Suprapubic skin (tissue), 4 donors: ENCODE results near the gene DUSP11. TPM values are rescaled to one million over a fixed set of nuclear protein-coding genes. Genes with fewer than 3 reads are reported as not detected.

ENCODE experiments used
- DNase-seq, 2 donors: peaks; one replicate each; pipeline ENCODE4 v3.0.0-alpha.2; 2019; ENCODE audit warnings: low spot score in 2 of 2
- H3K27ac ChIP-seq: fragments of 200-600 bp; sonication (generic); one replicate; pipeline ENCODE4 v1.5.1; 2019
- H3K27me3 ChIP-seq: fragments of 200-600 bp; sonication (generic); one replicate; pipeline ENCODE4 v1.5.1; 2019
- H3K36me3 ChIP-seq: fragments of 200-600 bp; sonication (generic); one replicate; pipeline ENCODE4 v1.5.1; 2019
- H3K4me1 ChIP-seq: fragments of 200-600 bp; sonication (generic); one replicate; pipeline ENCODE4 v1.5.1; 2019
- H3K4me3 ChIP-seq: fragments of 200-600 bp; sonication (generic); one replicate; pipeline ENCODE4 v1.5.1; 2019; ENCODE audit warnings: mild to moderate bottlenecking
- H3K9me3 ChIP-seq: fragments of 200-600 bp; sonication (generic); one replicate; pipeline ENCODE4 v1.5.1; 2019
- EP300 ChIP-seq: sonication (generic); formaldehyde crosslinking; IDR thresholded peaks from one replicate; pipeline ENCODE4 v1.6.1; 2017; ENCODE audit warnings: antibody characterized with exemption
- POLR2A ChIP-seq, 2 donors: fragments of 450-650 bp; IDR thresholded peaks; one replicate each; pipeline ENCODE4 v1.6.1; 2017; ENCODE audit warnings: antibody characterized with exemption in 2 of 2, mild to moderate bottlenecking in 2 of 2, moderate library complexity in 2 of 2
- POLR2AphosphoS5 ChIP-seq, 3 donors: sonication (generic); formaldehyde crosslinking; IDR thresholded peaks; one replicate each; pipeline ENCODE4 v1.6.1; 2017; ENCODE audit warnings: antibody characterized with exemption in 3 of 3
- WGBS: methylation state at CpG from one replicate; pipeline ENCODE4 v1.1.5; 2018; 5-methylcytosine and 5-hydroxymethylcytosine counted together
- total RNA-seq, 4 donors: library from RNA; depleted of rRNA; stranded (reverse); fragments of >200 nt; gene quantifications; one replicate each; pipeline ENCODE4 v1.1.0, GENCODE V29; 2016
- TF ChIP-seq, protein P1 (sequence below), 2 donors: fragments of 200-600 bp in 1 of 2; fragments of 450-650 bp in 1 of 2; sonication (generic) in 1 of 2; IDR thresholded peaks; one replicate each; pipeline ENCODE4 v1.5.1; 2016 to 2019; ENCODE audit warnings: antibody characterized with exemption in 2 of 2, mild to moderate bottlenecking in 1 of 2, moderate library complexity in 1 of 2

DUSP11 gene
- total RNA-seq, 4 donors from 2014 or later = 45.6 to 59.1 (median 57.0) TPM

DNA sequence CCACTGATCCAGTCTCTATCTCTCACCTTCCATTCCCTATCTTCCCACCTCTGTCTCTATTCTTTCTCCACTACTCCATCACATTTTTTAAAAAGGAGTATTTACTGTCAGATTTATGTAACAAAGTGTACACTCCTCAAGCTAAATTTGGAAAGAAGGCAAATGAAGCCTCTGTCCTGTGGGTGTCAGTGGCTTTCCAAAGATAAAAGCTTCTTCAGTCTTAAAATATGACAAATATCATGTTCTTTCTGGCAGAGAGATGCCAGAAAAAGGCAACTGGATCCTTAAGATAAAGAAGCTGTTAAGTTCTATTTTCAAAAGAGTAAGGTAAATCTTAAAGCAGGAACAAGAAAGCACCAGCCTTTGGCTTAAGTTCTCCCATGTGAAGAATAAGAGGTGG lies 7.1 kb downstream of the DUSP11 start:
- Histone ChIP-seq H3K36me3 (peaks cover 74% of the 10 kb centered on the region), H3K9me3 (no peaks in the 10 kb centered on the region), H3K27me3 (no peaks in the 10 kb centered on the region), H3K27ac (no peak overlapping the region), H3K4me1 (peaks cover 14% of the 10 kb centered on the region), H3K4me3 (no peak overlapping the region)
- TF ChIP-seq EP300 = no peak
- TF ChIP-seq POLR2AphosphoS5 (IDR thresholded peaks at IDR 0.05) = no peak
- TF ChIP-seq POLR2A (IDR thresholded peaks at IDR 0.05) = no peak
- TF ChIP-seq, protein P1, sequence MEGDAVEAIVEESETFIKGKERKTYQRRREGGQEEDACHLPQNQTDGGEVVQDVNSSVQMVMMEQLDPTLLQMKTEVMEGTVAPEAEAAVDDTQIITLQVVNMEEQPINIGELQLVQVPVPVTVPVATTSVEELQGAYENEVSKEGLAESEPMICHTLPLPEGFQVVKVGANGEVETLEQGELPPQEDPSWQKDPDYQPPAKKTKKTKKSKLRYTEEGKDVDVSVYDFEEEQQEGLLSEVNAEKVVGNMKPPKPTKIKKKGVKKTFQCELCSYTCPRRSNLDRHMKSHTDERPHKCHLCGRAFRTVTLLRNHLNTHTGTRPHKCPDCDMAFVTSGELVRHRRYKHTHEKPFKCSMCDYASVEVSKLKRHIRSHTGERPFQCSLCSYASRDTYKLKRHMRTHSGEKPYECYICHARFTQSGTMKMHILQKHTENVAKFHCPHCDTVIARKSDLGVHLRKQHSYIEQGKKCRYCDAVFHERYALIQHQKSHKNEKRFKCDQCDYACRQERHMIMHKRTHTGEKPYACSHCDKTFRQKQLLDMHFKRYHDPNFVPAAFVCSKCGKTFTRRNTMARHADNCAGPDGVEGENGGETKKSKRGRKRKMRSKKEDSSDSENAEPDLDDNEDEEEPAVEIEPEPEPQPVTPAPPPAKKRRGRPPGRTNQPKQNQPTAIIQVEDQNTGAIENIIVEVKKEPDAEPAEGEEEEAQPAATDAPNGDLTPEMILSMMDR (IDR thresholded peaks at IDR 0.05) = no peak
- no peak for DNase-seq

DNA sequence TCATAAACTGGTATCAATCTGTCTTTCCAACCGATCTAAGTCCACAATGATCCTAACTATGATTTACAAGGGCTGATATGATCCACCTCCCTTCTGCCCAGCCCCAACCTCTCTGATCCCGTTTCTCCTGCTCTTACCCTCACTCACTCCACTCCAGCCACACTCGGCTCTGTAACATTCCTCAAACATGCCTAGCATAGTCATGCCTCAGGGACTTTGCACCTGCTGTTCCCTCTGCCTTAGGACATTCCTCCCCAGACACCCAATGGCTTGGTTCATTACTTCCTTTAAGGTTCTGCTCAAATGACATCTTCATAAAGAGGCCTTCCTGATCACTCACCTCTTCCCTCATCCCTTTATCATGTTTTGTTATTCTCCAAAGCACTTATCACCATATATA lies 9.2 kb downstream of the DUSP11 start:
- no peak overlapping the region for H3K27ac ChIP-seq
- 87% methylated on average over 3 of the region's 3 CpGs for WGBS
- no peaks in the 10 kb centered on the region for H3K4me1 ChIP-seq
- TF ChIP-seq POLR2AphosphoS5 (IDR thresholded peaks at IDR 0.05) (no peak), EP300 (no peak), POLR2A (IDR thresholded peaks at IDR 0.05) (no peak)
- TF ChIP-seq, protein P1 (IDR thresholded peaks at IDR 0.05) = no peak
- H3K4me3 ChIP-seq = no peak overlapping the region
- no peaks in the 10 kb centered on the region for H3K27me3 ChIP-seq
- H3K36me3 ChIP-seq = peaks cover 85% of the 10 kb centered on the region
- H3K9me3 ChIP-seq = no peaks in the 10 kb centered on the region
- DNase-seq = no peak

DNA sequence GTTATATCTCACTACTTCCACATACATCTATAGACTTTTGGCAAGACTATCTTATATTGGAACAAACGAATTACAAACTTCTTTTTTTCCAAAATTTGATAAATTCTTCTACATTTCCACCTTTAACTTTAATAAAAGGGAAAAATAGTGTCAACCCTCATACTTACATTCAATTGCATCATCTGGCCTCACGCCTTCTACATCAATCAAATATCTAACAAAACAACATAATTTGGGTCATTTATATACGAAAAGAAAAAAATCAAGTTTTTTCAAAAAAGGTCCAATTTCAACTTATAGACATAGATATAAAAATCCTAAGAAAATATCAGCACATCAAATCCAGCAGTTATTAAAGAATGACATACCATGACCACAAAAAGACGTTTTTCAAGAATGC lies 12.9 kb downstream of the DUSP11 start:
- H3K27ac ChIP-seq = no peak overlapping the region
- H3K36me3 ChIP-seq = peaks cover 91% of the 10 kb centered on the region
- no peaks in the 10 kb centered on the region for H3K9me3 ChIP-seq
- no peak overlapping the region for H3K4me3 ChIP-seq
- TF ChIP-seq POLR2AphosphoS5 (IDR thresholded peaks at IDR 0.05) (no peak), EP300 (no peak), POLR2A (IDR thresholded peaks at IDR 0.05) (no peak)
- TF ChIP-seq, protein P1 (IDR thresholded peaks at IDR 0.05) = no peak
- no peaks in the 10 kb centered on the region for H3K27me3 ChIP-seq
- no peaks in the 10 kb centered on the region for H3K4me1 ChIP-seq
- WGBS = 91% methylated on average over 4 of the region's 4 CpGs
- DNase-seq = no peak

DNA sequence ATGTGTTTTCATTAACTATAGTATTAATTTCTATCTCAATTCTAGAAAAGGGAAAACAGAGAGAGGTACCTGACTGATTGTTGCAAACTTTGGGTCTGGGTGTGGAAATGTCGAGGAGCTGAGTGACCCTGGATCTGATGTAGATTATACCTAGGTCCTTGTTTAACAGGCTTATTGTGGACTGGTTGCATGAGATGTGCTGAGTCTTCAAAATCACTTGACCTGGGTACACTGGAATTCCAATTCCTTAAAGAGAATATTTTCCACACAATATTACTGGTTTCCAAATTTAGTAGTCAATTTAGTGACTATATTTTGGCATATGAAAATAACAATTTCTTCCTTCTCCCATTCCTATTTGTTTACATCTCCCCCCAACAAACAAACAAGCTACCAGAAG lies 13.6 kb downstream of the DUSP11 start:
- WGBS = 93% methylated on average over 1 of the region's 1 CpG
- Histone ChIP-seq H3K4me3 (no peak overlapping the region), H3K27ac (no peak overlapping the region), H3K4me1 (no peaks in the 10 kb centered on the region), H3K36me3 (peaks cover 90% of the 10 kb centered on the region), H3K9me3 (no peaks in the 10 kb centered on the region), H3K27me3 (no peaks in the 10 kb centered on the region)
- TF ChIP-seq POLR2AphosphoS5 (IDR thresholded peaks at IDR 0.05) (no peak), EP300 (no peak), POLR2A (IDR thresholded peaks at IDR 0.05) (no peak)
- TF ChIP-seq, protein P1 (IDR thresholded peaks at IDR 0.05) = no peak
- DNase-seq = no peak

DNA sequence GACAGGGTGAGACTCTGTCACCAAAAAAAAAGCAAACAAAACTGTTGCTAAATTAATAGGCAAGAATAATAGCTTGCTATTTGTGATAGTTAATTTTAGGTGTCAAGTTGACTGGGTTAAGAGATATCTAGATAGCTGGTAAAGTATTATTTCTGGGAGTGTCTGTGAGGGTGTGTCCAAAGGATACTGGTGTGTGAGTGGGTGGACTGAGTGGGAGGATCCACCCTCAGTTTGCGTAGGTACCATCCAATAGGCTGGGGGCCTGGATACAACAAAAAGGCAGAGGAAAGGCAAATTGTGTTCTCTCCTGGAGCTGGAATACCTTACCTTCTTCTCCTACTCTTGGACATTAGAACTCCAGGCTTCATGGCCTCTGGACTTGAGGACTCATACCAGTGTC lies 15.0 kb downstream of the DUSP11 start:
- no peak overlapping the region for H3K4me3 ChIP-seq
- TF ChIP-seq EP300 = no peak
- TF ChIP-seq POLR2A (IDR thresholded peaks at IDR 0.05) = no peak
- TF ChIP-seq POLR2AphosphoS5 (IDR thresholded peaks at IDR 0.05) = no peak
- TF ChIP-seq, protein P1 (IDR thresholded peaks at IDR 0.05) = no peak
- no peaks in the 10 kb centered on the region for H3K9me3 ChIP-seq
- H3K27ac ChIP-seq = no peak overlapping the region
- DNase-seq = no peak
- peaks cover 92% of the 10 kb centered on the region for H3K36me3 ChIP-seq
- 82% methylated on average over 1 of the region's 1 CpG for WGBS
- H3K4me1 ChIP-seq = no peaks in the 10 kb centered on the region
- no peaks in the 10 kb centered on the region for H3K27me3 ChIP-seq
